Testis (tissue), 3 donors: Measurements from ENCODE around the gene CILP2. TPM values are rescaled to one million over a fixed set of nuclear protein-coding genes. Genes with fewer than 3 reads are reported as not detected.

ENCODE experiments used
- DNase-seq: peaks from one replicate; pipeline ENCODE4 v3.0.0-alpha.2; 2019
- H3K27ac ChIP-seq, 2 donors: fragments of 200-600 bp; sonication (generic); one replicate each; pipeline ENCODE4 v1.5.1; 2019
- H3K27me3 ChIP-seq: fragments of 200-600 bp; sonication (generic); one replicate; pipeline ENCODE4 v1.5.1; 2019
- H3K36me3 ChIP-seq: fragments of 200-600 bp; sonication (generic); one replicate; pipeline ENCODE4 v1.5.1; 2017; ENCODE audit warnings: low read depth; ENCODE audit errors: missing control alignments
- H3K4me1 ChIP-seq: fragments of 200-600 bp; sonication (generic); one replicate; pipeline ENCODE4 v1.5.1; 2019
- H3K4me3 ChIP-seq, 2 donors: fragments of 200-600 bp; sonication (generic); one replicate each; pipeline ENCODE4 v1.5.1; 2017 to 2019
- H3K9me3 ChIP-seq: fragments of 200-600 bp; sonication (generic); one replicate; pipeline ENCODE4 v1.5.1; 2017
- CTCF ChIP-seq, 3 experiments: fragments of 450-650 bp in 2 of 3; fragments of 200-600 bp in 1 of 3; sonication (generic) in 1 of 3; IDR thresholded peaks; one replicate each; pipeline ENCODE4 v1.5.1; 2016 to 2019; ENCODE audit warnings: antibody characterized with exemption in 3 of 3, mild to moderate bottlenecking in 2 of 3, moderate library complexity in 1 of 3
- POLR2A ChIP-seq: fragments of 450-650 bp; IDR thresholded peaks from one replicate; pipeline ENCODE4 v1.6.1; 2017; ENCODE audit warnings: antibody characterized with exemption, mild to moderate bottlenecking, moderate library complexity
- WGBS, 2 donors: methylation state at CpG; one replicate each; pipeline ENCODE4 v1.1.5; 2018; 5-methylcytosine and 5-hydroxymethylcytosine counted together
- intact Hi-C: fragments of 100-400 bp; cut with DNase I; formaldehyde crosslinking; loops from one replicate; pipeline ENCODE4 v1.15.1; 2023; ENCODE audit warnings: low total_unique reads
- polyA plus RNA-seq: library from polyadenylated mRNA; stranded (reverse); fragments of 350-450 nt; fragmentation: Illumina TruSeq; extraction: RNeasy Lipid Tissue Mini Kit (QIAGEN cat#74804); gene quantifications from one replicate; pipeline ENCODE4 v1.2.3, GENCODE V29; 2014; ENCODE audit warnings: low read depth, low replicate concordance; ENCODE audit not compliant: insufficient read depth
- total RNA-seq, 2 donors: library from RNA; depleted of rRNA; stranded (reverse); fragments of >200 nt; gene quantifications; one replicate each; pipeline ENCODE4 v1.2.3, GENCODE V29; 2016

The CILP2 gene
- total and polyA plus RNA-seq, 3 donors from 2014 or later = 5.6 to 10.0 (median 9.5) TPM

DNA sequence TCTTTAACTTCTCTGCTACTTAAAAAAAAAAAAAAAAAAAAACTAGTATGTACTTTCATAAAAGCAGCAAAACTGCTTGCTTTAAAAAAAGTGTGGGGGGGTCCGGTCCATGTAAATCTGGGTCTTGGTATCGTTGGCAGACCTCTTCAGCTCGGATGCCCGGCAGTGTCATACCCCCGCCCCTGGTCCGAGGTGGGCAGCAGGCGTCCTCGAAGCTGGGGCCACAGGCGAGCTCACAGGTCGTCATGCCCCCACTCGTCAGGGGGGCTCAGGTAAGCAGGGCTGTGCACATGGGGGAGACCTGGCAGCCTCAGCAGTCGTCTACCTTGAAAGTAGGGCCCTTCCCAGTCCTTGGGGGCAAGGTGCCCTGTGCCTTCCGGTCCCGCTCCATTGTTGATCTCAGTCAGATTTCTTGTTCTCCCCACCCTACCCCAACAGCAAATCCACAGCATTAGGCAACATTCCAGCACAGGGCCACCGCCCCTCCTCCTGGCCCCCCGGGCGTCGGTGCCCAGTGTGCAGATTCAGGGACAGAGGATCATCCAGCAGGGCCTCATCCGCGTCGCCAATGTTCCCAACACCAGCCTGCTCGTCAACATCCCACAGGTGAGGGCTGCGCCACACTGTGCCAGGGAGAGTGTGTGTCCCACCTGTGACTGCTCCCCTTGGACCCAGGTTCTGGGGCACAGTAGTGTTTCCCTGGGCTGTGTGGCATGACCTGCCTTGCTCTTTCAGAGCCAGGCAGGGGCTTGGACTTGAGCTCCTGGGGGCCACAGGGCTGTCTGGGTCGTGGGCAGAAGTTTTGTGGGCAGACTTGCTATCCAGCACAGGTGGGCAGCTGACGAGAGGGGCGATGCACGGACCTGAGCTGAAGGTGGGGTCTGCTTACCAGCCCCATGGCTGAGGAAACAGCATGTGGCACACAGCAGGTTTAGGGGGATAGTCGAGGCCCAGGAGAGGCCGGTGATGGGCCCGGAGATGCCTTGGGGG, 42.2 kb upstream of the CILP2 start:
- H3K36me3 ChIP-seq = no peaks in the 10 kb centered on the region
- H3K4me1 ChIP-seq = peaks cover 6% of the 10 kb centered on the region
- WGBS, 2 donors = 94% methylated on average over 27 to 30 of the region's 30 CpGs
- no peak for DNase-seq
- H3K9me3 ChIP-seq = no peaks in the 10 kb centered on the region
- no peaks in the 10 kb centered on the region for H3K27me3 ChIP-seq
- TF ChIP-seq POLR2A (no peak), CTCF (IDR thresholded peaks at IDR 0.05) (no peak)
- no peak overlapping the region for H3K27ac ChIP-seq
- H3K4me3 ChIP-seq = no peak overlapping the region
- intact Hi-C loops = no loop called here

DNA sequence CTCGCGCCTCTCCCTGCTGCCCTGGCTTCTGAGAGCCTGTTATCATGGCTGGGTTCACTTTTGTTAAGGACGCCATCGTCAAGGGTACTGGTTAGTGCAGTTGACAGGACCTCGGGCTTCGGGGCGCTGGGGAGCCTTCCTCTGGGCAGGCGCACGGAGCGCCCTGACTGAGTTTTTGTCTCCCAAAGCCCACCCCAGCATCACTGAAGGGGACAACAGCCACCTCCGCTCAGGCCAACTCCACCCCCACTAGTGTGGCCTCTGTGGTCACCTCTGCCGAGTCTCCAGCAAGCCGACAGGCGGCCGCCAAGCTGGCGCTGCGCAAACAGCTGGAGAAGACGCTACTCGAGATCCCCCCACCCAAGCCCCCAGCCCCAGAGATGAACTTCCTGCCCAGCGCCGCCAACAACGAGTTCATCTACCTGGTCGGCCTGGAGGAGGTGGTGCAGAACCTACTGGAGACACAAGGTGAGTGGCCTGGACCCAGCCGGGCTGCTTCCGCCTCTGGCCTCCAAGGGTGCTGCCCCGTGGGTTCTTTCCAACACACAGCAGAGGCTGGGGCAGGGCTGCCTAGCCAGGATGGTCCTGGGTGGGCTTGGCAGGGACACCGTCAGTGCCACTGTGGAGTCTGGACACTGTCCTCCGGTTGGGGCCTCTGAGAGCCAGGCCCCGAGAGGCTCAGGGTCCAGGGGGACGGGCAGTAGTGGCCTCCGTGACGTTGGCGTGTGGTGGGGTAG, 39.6 kb upstream of the CILP2 start:
- Histone ChIP-seq H3K36me3 (no peaks in the 10 kb centered on the region), H3K27me3 (no peaks in the 10 kb centered on the region), H3K4me1 (no peaks in the 10 kb centered on the region), H3K9me3 (no peaks in the 10 kb centered on the region), H3K4me3 (no peak overlapping the region), H3K27ac (no peak overlapping the region)
- TF ChIP-seq POLR2A = no peak
- no peak for TF ChIP-seq CTCF (IDR thresholded peaks at IDR 0.05)
- WGBS, 2 donors = 92% methylated on average over 16 to 33 of the region's 33 CpGs
- no peak for DNase-seq
- intact Hi-C loops = no loop called here

- H3K9me3 ChIP-seq = no peaks in the 10 kb centered on the region
- TF ChIP-seq POLR2A = no peak
- no peak for TF ChIP-seq CTCF (IDR thresholded peaks at IDR 0.05)
- no peak overlapping the region for H3K27ac ChIP-seq
- no peaks in the 10 kb centered on the region for H3K27me3 ChIP-seq
- intact Hi-C loops = no loop called here
- H3K4me3 ChIP-seq = no peak overlapping the region
- H3K36me3 ChIP-seq = no peaks in the 10 kb centered on the region
- DNase-seq = no peak
- no peaks in the 10 kb centered on the region for H3K4me1 ChIP-seq
- WGBS, 2 donors = 75 to 92% methylated on average over 5 to 18 of the region's 18 CpGs
These were observed 38.6 kb upstream of the CILP2 start for GRCh38 chr19:19499272-19499995.

DNA sequence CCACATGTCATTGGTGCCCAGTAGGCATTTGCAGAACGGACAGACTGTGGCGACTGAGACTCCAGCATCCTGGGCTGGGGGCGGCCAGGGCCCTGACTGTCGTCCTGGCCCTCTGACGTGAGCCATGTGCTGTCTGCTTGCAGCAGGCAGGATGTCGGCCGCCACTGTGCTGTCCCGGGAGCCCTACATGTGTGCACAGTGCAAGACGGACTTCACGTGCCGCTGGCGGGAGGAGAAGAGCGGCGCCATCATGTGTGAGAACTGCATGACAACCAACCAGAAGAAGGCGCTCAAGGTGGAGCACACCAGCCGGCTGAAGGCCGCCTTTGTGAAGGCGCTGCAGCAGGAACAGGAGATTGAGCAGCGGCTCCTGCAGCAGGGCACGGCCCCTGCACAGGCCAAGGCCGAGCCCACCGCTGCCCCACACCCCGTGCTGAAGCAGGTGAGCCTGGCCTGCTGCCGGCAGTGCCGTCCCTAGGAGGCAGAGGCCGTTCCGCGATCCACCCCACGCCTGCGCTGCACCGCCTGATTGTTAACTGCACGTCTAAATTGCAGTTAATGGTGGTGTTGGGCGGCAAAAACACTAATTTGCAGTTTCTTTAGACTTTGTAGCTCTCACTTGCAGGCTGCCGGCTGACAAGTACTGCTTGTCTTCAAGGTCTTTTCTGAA, 37.0 kb upstream of the CILP2 start:
- no peaks in the 10 kb centered on the region for H3K4me1 ChIP-seq
- WGBS, 2 donors = 76 to 78% methylated on average over 24 to 34 of the region's 34 CpGs
- H3K9me3 ChIP-seq = no peaks in the 10 kb centered on the region
- TF ChIP-seq POLR2A (no peak), CTCF (IDR thresholded peaks at IDR 0.05) (no peak)
- H3K36me3 ChIP-seq = no peaks in the 10 kb centered on the region
- no peaks in the 10 kb centered on the region for H3K27me3 ChIP-seq
- no peak for DNase-seq
- H3K27ac ChIP-seq = no peak overlapping the region
- intact Hi-C loops = no loop called here
- H3K4me3 ChIP-seq = no peak overlapping the region
